HCT116 (cell line): ENCODE data around the gene MED13L. TPM values are rescaled to one million over a fixed set of nuclear protein-coding genes. Genes with fewer than 3 reads are reported as not detected.

ENCODE experiments used
- ATAC-seq: fragments of 200-7000 bp; cut with Tn5 transposase; 2 replicates; pipeline ENCODE4 v1.9.1; 2020; ENCODE audit warnings: mild to moderate bottlenecking, moderate library complexity
- BruUV-seq: library from RNA; stranded (reverse); fragments of 400-500 nt; replicated peaks from 2 replicates; lab custom pipeline; 2021; lab: Mats Ljungman, UMichigan
- CTCF ChIA-PET: fragments of 300-600 bp; sonication (Branson Sonifier 250); formaldehyde crosslinking; loops from one replicate; lab custom pipeline; 2021; ENCODE audit warnings: antibody characterized with exemption; lab: Charles Lee
- POLR2A ChIA-PET: fragments of 300-600, 350-600 bp; sonication (Branson Sonifier 250); formaldehyde crosslinking; loops from one replicate; lab custom pipeline; 2021; ENCODE audit warnings: antibody characterized with exemption; lab: Charles Lee
- RAD21 ChIA-PET, 2 experiments: fragments of 300-600 bp; sonication (Branson Sonifier 250); formaldehyde crosslinking; loops; one replicate each; lab custom pipeline; 2023; ENCODE audit warnings: low total read pairs in 2 of 2; ENCODE audit not compliant: uncharacterized antibody in 2 of 2, unreplicated experiment in 2 of 2, low non-redundant PET in 1 of 2; lab: Charles Lee
- DNase-seq: peaks from one replicate; pipeline ENCODE4 v3.0.0-alpha.2; 2010; ENCODE audit warnings: low read depth, low spot score
- H2AFZ ChIP-seq: fragments of 200-600 bp; shearing (Covaris generic), sonication (generic); 2 replicates; pipeline ENCODE4 v1.6.1; 2017; ENCODE audit warnings: low read depth, mixed run types, mixed read lengths, antibody characterized with exemption, low read length; ENCODE audit not compliant: poor library complexity, severe bottlenecking
- H3K27ac ChIP-seq: 2 replicates; pipeline ENCODE4 v1.5.1; 2012; ENCODE audit warnings: low read depth, low read length
- H3K27me3 ChIP-seq: fragments of 200-600 bp; sonication (generic); 2 replicates; pipeline ENCODE4 v1.6.1; 2016; ENCODE audit warnings: mixed run types, low read length, mixed read lengths; ENCODE audit not compliant: insufficient read depth
- H3K36me3 ChIP-seq, 2 experiments: fragments of 200-500 bp in 1 of 2; fragments of 200-600 bp in 1 of 2; sonication (Bioruptor generic) in 1 of 2; sonication (generic) in 1 of 2; 2 replicates each; pipeline versions ENCODE4 v1.5.1 to v1.6.1; 2014 to 2016; ENCODE audit warnings: low read length in 2 of 2, inconsistent platforms in 1 of 2, mixed read lengths in 1 of 2, mixed run types in 1 of 2; ENCODE audit not compliant: insufficient read depth in 2 of 2, control insufficient read depth in 1 of 2
- H3K4me1 ChIP-seq, 2 experiments: fragments of 200-600 bp in 1 of 2; sonication (generic) in 1 of 2; 2 replicates each; pipeline versions ENCODE4 v1.5.1 to v1.6.1; 2012 to 2017; ENCODE audit warnings: low read length in 2 of 2, inconsistent platforms in 1 of 2, mild to moderate bottlenecking in 1 of 2, mixed read lengths in 1 of 2, mixed run types in 1 of 2, moderate library complexity in 1 of 2; ENCODE audit not compliant: insufficient read depth in 2 of 2, control insufficient read depth in 1 of 2
- H3K4me2 ChIP-seq: fragments of 200-600 bp; sonication (generic); 2 replicates; pipeline ENCODE4 v1.6.1; 2017; ENCODE audit warnings: mixed run types, low read length, mixed read lengths
- H3K4me3 ChIP-seq, 2 experiments: fragments of 200-600 bp in 1 of 2; sonication (generic) in 1 of 2; replicated peaks in 1 of 2; 2 replicates each; pipeline ENCODE4 v1.5.1; 2011 to 2016; ENCODE audit warnings: low read length in 2 of 2, control low read depth in 1 of 2, low read depth in 1 of 2, mild to moderate bottlenecking in 1 of 2, mixed read lengths in 1 of 2, mixed run types in 1 of 2
- H3K79me2 ChIP-seq: fragments of 200-600 bp; sonication (generic); 2 replicates; pipeline ENCODE4 v1.6.1; 2017; ENCODE audit warnings: mild to moderate bottlenecking, mixed run types, low read length, moderate library complexity, mixed read lengths; ENCODE audit not compliant: insufficient read depth
- H3K9ac ChIP-seq: fragments of 200-600 bp; sonication (generic); 2 replicates; pipeline ENCODE4 v1.6.1; 2016; ENCODE audit warnings: low read length, mixed read lengths
- H3K9me2 ChIP-seq: fragments of 200-600 bp; sonication (generic), shearing (Covaris generic); 2 replicates; pipeline ENCODE4 v1.6.1; 2017; ENCODE audit warnings: mixed run types, mild to moderate bottlenecking, moderate library complexity; ENCODE audit not compliant: insufficient read depth
- H3K9me3 ChIP-seq, 2 experiments: fragments of 200-500 bp in 1 of 2; fragments of 200-600 bp in 1 of 2; sonication (Bioruptor generic) in 1 of 2; sonication (generic) in 1 of 2; 2 replicates each; pipeline ENCODE4 v1.6.1; 2014 to 2017; ENCODE audit warnings: low read length in 2 of 2, mixed read lengths in 2 of 2, inconsistent platforms in 1 of 2, low read depth in 1 of 2, mild to moderate bottlenecking in 1 of 2, mixed run types in 1 of 2, moderate library complexity in 1 of 2; ENCODE audit not compliant: control insufficient read depth in 1 of 2, insufficient read depth in 1 of 2
- H4K20me1 ChIP-seq: fragments of 200-600 bp; sonication (generic), shearing (Covaris generic); 2 replicates; pipeline ENCODE4 v1.6.1; 2017; ENCODE audit warnings: mixed run types, mild to moderate bottlenecking, moderate library complexity; ENCODE audit not compliant: insufficient read depth
- CBX3 ChIP-seq: IDR thresholded peaks from 2 replicates; pipeline ENCODE4 v1.6.1; 2012; ENCODE audit warnings: low read depth
- JUND ChIP-seq: IDR thresholded peaks from 2 replicates; pipeline ENCODE4 v1.6.1; 2012
- SP1 ChIP-seq: IDR thresholded peaks from 2 replicates; pipeline ENCODE4 v1.6.1; 2012; ENCODE audit warnings: low read depth
- TCF7L2 ChIP-seq: IDR thresholded peaks from 2 replicates; pipeline ENCODE4 v1.7.0; 2011; ENCODE audit warnings: borderline replicate concordance, inconsistent platforms; ENCODE audit not compliant: insufficient read depth, insufficient read length; ENCODE audit errors: extremely low read depth
- intact Hi-C: fragments of 100-400 bp; cut with micrococcal nuclease; formaldehyde crosslinking; loops from 2 replicates; pipeline ENCODE4 v1.10.0; 2022
- total RNA-seq: library from RNA; stranded (reverse); gene quantifications from one replicate; pipeline ENCODE4 v1.2.1, GENCODE V29; 2021; ENCODE audit not compliant: unreplicated experiment
- TF ChIP-seq, protein P1 (sequence below), 3 experiments: fragments of 200-600 bp in 1 of 3; sonication (generic) in 1 of 3; IDR thresholded peaks in 2 of 3; conservative IDR thresholded peaks in 1 of 3; 2 replicates each; pipeline ENCODE4 v1.5.1; 2012 to 2017; ENCODE audit warnings: low read depth in 2 of 3, low read length in 2 of 3, antibody characterized with exemption in 1 of 3, borderline replicate concordance in 1 of 3, control low read depth in 1 of 3, mild to moderate bottlenecking in 1 of 3, mixed read lengths in 1 of 3, mixed run types in 1 of 3, moderate library complexity in 1 of 3; ENCODE audit not compliant: insufficient read depth in 1 of 3
- TF ChIP-seq, protein P2 (sequence below): IDR thresholded peaks from 2 replicates; pipeline ENCODE4 v1.6.1; 2011; ENCODE audit warnings: mild to moderate bottlenecking, low read length, moderate library complexity; ENCODE audit not compliant: insufficient replicate concordance; ENCODE audit errors: extremely low read depth

The MED13L gene
- total RNA-seq, 1 experiment from 2014 or later = 176 TPM

DNA sequence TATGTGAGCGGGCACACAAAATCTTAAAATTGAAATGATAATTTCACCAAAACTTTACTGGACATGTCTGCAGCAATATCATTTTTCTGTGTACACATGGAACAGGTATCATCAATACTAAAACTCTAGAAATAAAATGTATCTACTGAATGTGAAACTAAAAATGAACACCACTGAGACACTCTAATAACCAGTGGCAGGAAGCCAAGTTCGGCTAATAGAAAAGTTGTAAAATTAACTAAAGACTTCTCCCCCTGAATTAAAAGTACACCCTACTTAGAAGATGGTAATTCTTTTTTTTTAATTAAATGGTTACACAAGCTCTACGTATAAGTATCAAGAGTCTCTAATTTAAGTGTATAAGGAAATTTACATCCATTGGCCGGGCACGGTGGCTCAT lies 227.2 kb downstream of the MED13L start (continued):
- TF ChIP-seq, protein P1, sequence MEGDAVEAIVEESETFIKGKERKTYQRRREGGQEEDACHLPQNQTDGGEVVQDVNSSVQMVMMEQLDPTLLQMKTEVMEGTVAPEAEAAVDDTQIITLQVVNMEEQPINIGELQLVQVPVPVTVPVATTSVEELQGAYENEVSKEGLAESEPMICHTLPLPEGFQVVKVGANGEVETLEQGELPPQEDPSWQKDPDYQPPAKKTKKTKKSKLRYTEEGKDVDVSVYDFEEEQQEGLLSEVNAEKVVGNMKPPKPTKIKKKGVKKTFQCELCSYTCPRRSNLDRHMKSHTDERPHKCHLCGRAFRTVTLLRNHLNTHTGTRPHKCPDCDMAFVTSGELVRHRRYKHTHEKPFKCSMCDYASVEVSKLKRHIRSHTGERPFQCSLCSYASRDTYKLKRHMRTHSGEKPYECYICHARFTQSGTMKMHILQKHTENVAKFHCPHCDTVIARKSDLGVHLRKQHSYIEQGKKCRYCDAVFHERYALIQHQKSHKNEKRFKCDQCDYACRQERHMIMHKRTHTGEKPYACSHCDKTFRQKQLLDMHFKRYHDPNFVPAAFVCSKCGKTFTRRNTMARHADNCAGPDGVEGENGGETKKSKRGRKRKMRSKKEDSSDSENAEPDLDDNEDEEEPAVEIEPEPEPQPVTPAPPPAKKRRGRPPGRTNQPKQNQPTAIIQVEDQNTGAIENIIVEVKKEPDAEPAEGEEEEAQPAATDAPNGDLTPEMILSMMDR (IDR thresholded peaks at IDR 0.05 in 2 of 3, conservative IDR thresholded peaks at IDR 0.05 in 1 of 3; ENCODE audit: borderline replicate concordance in 1 of 3, insufficient read depth in 1 of 3, low read depth in 2 of 3, low read length in 2 of 3) = no peak
- TF ChIP-seq, protein P2, sequence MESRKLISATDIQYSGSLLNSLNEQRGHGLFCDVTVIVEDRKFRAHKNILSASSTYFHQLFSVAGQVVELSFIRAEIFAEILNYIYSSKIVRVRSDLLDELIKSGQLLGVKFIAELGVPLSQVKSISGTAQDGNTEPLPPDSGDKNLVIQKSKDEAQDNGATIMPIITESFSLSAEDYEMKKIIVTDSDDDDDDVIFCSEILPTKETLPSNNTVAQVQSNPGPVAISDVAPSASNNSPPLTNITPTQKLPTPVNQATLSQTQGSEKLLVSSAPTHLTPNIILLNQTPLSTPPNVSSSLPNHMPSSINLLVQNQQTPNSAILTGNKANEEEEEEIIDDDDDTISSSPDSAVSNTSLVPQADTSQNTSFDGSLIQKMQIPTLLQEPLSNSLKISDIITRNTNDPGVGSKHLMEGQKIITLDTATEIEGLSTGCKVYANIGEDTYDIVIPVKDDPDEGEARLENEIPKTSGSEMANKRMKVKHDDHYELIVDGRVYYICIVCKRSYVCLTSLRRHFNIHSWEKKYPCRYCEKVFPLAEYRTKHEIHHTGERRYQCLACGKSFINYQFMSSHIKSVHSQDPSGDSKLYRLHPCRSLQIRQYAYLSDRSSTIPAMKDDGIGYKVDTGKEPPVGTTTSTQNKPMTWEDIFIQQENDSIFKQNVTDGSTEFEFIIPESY = no peak
- no peak for TF ChIP-seq CBX3

DNA sequence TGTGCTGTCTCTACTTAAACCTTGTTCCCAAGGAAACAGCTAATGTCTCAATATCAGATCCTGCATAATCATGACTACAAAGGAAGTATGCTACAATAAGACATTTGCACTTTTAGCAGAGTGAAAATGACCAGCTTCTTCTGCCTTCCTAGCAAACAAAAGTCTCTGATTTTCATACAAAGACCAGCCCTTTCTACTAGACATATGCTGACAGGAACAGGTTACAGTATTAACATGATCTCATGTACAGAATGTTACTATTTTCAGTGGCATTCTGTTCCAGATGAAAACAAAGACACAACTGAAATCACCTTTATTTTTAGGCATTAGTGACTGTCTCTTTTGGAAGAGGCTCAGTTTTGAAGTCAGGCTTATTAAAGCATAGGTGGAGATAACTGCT lies 228.6 kb downstream of the MED13L start:
- peaks cover 3 to 6% of the 10 kb centered on the region in 2 experiments; a peak in 3 of 4 replicates for H3K4me1 ChIP-seq
- H4K20me1 ChIP-seq = peaks cover 14% of the 10 kb centered on the region; the same call in 1 of the 2 replicates
- DNase-seq (no peak), ATAC-seq (no peak)
- no peak overlapping the region for H3K9ac ChIP-seq
- peaks cover 100% of the 10 kb centered on the region for H3K79me2 ChIP-seq
- H3K27me3 ChIP-seq = no peaks in the 10 kb centered on the region
- H3K9me3 ChIP-seq = no peaks in the 10 kb centered on the region
- intact Hi-C loops = no loop called here
- no peaks in the 10 kb centered on the region for H3K36me3 ChIP-seq
- RAD21 ChIA-PET = no interaction called here
- BruUV-seq = no TSS peak
- H3K9me2 ChIP-seq = no peaks in the 10 kb centered on the region
- POLR2A ChIA-PET = no interaction called here
- H3K27ac ChIP-seq = no peak overlapping the region
- no peak overlapping the region for H3K4me3 ChIP-seq
- H3K4me2 ChIP-seq = no peak overlapping the region
- no peak for TF ChIP-seq TCF7L2
- no peak for TF ChIP-seq SP1
- TF ChIP-seq JUND = no peak
- CTCF ChIA-PET = no interaction called here
- no peak overlapping the region for H2AFZ ChIP-seq
